WTC11 (cell line): ENCODE data around the gene CAGE1. TPM values are rescaled to one million over a fixed set of nuclear protein-coding genes. Genes with fewer than 3 reads are reported as not detected.

ENCODE experiments used
- ATAC-seq: fragments of 200-7000 bp; cut with Tn5 transposase; 2 replicates; pipeline ENCODE4 v1.10.0; 2021; ENCODE audit warnings: mild to moderate bottlenecking, moderate library complexity
- CTCF ChIA-PET: fragments of 300-600 bp; sonication (Branson Sonifier 250); formaldehyde crosslinking; loops from one replicate; lab custom pipeline; 2021; ENCODE audit warnings: antibody characterized with exemption; lab: Charles Lee
- POLR2A ChIA-PET: fragments of 350-600 bp; sonication (Branson Sonifier 250); formaldehyde crosslinking; loops from one replicate; lab custom pipeline; 2021; ENCODE audit warnings: antibody characterized with exemption; lab: Charles Lee
- DNase-seq: peaks from one replicate; pipeline ENCODE4 v3.0.0; 2021; ENCODE audit warnings: low spot score
- H3K27ac Mint-ChIP-seq: 2 replicates; pipeline ENCODE4 v1.8.0; 2021; ENCODE audit warnings: mixed read lengths
- H3K27me3 Mint-ChIP-seq: 2 replicates; pipeline ENCODE4 v1.8.0; 2021; ENCODE audit warnings: low read depth, mild to moderate bottlenecking, moderate library complexity, mixed read lengths
- H3K36me3 Mint-ChIP-seq: 2 replicates; pipeline ENCODE4 v1.8.0; 2021; ENCODE audit warnings: mixed read lengths
- H3K4me1 Mint-ChIP-seq: 2 replicates; pipeline ENCODE4 v1.8.0; 2022; ENCODE audit warnings: mixed read lengths
- H3K4me3 Mint-ChIP-seq: 2 replicates; pipeline ENCODE4 v1.8.0; 2021; ENCODE audit warnings: mild to moderate bottlenecking, moderate library complexity, mixed read lengths
- H3K9me3 Mint-ChIP-seq: 2 replicates; pipeline ENCODE4 v1.8.0; 2021; ENCODE audit warnings: mixed read lengths
- ARID4B ChIP-seq: sonication (generic); formaldehyde crosslinking; IDR thresholded peaks from 2 replicates; pipeline ENCODE4 v1.8.0; 2023; ENCODE audit warnings: missing genetic modification reagents, mild to moderate bottlenecking, borderline replicate concordance
- CDX4 ChIP-seq: fragments of 250-450 bp; sonication (Bioruptor Pico); IDR thresholded peaks from 2 replicates; pipeline ENCODE4 v1.9.0; 2021; ENCODE audit warnings: moderate library complexity, mild to moderate bottlenecking, inconsistent platforms, borderline replicate concordance
- CREB1 ChIP-seq: sonication (generic); formaldehyde crosslinking; IDR thresholded peaks from 2 replicates; pipeline ENCODE4 v1.8.0; 2023; ENCODE audit warnings: mild to moderate bottlenecking, missing genetic modification reagents
- CREM ChIP-seq: sonication (generic); formaldehyde crosslinking; IDR thresholded peaks from 2 replicates; pipeline ENCODE4 v1.8.1; 2022; ENCODE audit warnings: mild to moderate bottlenecking, missing genetic modification reagents, moderate library complexity
- ETV6 ChIP-seq: sonication (generic); formaldehyde crosslinking; IDR thresholded peaks from 2 replicates; pipeline ENCODE4 v1.8.1; 2022; ENCODE audit warnings: mild to moderate bottlenecking, missing genetic modification reagents
- FOXP1 ChIP-seq: sonication (generic); formaldehyde crosslinking; IDR thresholded peaks from 2 replicates; pipeline ENCODE4 v1.8.0; 2022; ENCODE audit warnings: missing genetic modification reagents, mild to moderate bottlenecking, moderate library complexity, borderline replicate concordance
- FOXP4 ChIP-seq: sonication (generic); formaldehyde crosslinking; IDR thresholded peaks from 2 replicates; pipeline ENCODE4 v1.8.0; 2022; ENCODE audit warnings: mild to moderate bottlenecking, missing genetic modification reagents
- IRF1 ChIP-seq: sonication (generic); formaldehyde crosslinking; IDR thresholded peaks from 2 replicates; pipeline ENCODE4 v1.8.0; 2023; ENCODE audit warnings: missing genetic modification reagents
- OVOL2 ChIP-seq: fragments of 250-450 bp; sonication (Bioruptor Pico); IDR thresholded peaks from 2 replicates; pipeline ENCODE4 v1.9.0; 2021; ENCODE audit warnings: mild to moderate bottlenecking, borderline replicate concordance
- PRRX2 ChIP-seq: fragments of 250-450 bp; sonication (Bioruptor Pico); IDR thresholded peaks from 2 replicates; pipeline ENCODE4 v1.8.0; 2021; ENCODE audit warnings: mild to moderate bottlenecking
- ZBTB43 ChIP-seq: sonication (generic); formaldehyde crosslinking; IDR thresholded peaks from 2 replicates; pipeline ENCODE4 v1.8.1; 2023; ENCODE audit warnings: mild to moderate bottlenecking, missing genetic modification reagents
- ZNF219 ChIP-seq: sonication (generic); formaldehyde crosslinking; IDR thresholded peaks from 2 replicates; pipeline ENCODE4 v1.8.0; 2023; ENCODE audit warnings: missing genetic modification reagents, mild to moderate bottlenecking, borderline replicate concordance
- ZNF532 ChIP-seq: fragments of 250-450 bp; sonication (Bioruptor Pico); IDR thresholded peaks from 2 replicates; pipeline ENCODE4 v1.9.0; 2021; ENCODE audit warnings: mild to moderate bottlenecking, borderline replicate concordance
- ZSCAN18 ChIP-seq: fragments of 250-450 bp; sonication (Bioruptor Pico); IDR thresholded peaks from 2 replicates; pipeline ENCODE4 v2.1.2; 2022; ENCODE audit warnings: mild to moderate bottlenecking, moderate library complexity
- total RNA-seq: library from RNA; stranded (reverse); gene quantifications from 3 replicates; pipeline ENCODE4 v1.2.3, GENCODE V29; 2021

The CAGE1 gene
- total RNA-seq, 1 experiment from 2014 or later: 0.07 TPM

GRCh38 chr6:7417684-7418083, 28.1 kb upstream of the CAGE1 start:
- POLR2A ChIA-PET: no interaction called here
- no peak overlapping the region for H3K27ac Mint-ChIP-seq
- H3K4me3 Mint-ChIP-seq: no peak overlapping the region
- H3K36me3 Mint-ChIP-seq: peaks cover 45% of the 10 kb centered on the region
- CTCF ChIA-PET: no interaction called here
- H3K9me3 Mint-ChIP-seq: no peaks in the 10 kb centered on the region
- no peak for ATAC-seq
- peaks cover 12% of the 10 kb centered on the region for H3K4me1 Mint-ChIP-seq
- DNase-seq: no peak
- TF ChIP-seq IRF1: no peak
- no peak for TF ChIP-seq ZNF532 (CRISPR knock-in tag)
- TF ChIP-seq PRRX2 (CRISPR knock-in tag): no peak
- TF ChIP-seq CDX4 (CRISPR knock-in tag): no peak
- TF ChIP-seq ARID4B (CRISPR knock-in tag): no peak
- TF ChIP-seq ZSCAN18: no peak
- no peak for TF ChIP-seq FOXP1
- no peak for TF ChIP-seq CREB1 (CRISPR knock-in tag)
- no peak for TF ChIP-seq ETV6 (CRISPR knock-in tag)
- no peak for TF ChIP-seq ZNF219 (CRISPR knock-in tag)
- no peak for TF ChIP-seq CREM
- no peak for TF ChIP-seq OVOL2
- TF ChIP-seq ZBTB43 (CRISPR knock-in tag): no peak
- no peak for TF ChIP-seq FOXP4 (CRISPR knock-in tag)
- no peaks in the 10 kb centered on the region for H3K27me3 Mint-ChIP-seq
